Stimulated activated CD4-positive, alpha-beta T cell treated with anti-CD3 and anti-CD28 coated beads, Interleukin-12 subunit alpha, Interleukin-12 subunit beta, amount 100 ng/mL, for 48 hours (primary cell): Measurements from ENCODE around the gene VAMP8.
A peak's percentile ranks its signal among the peaks of the same experiment; 100 is the strongest.
"Not testable (repeated sequence)": the region's sequence is repeated elsewhere in the genome, so short reads cannot be mapped to it uniquely, and the experiment has no call there.

Experiments used
- DNase-seq, 3 donors: peaks; one replicate each; pipeline ENCODE4 v3.0.0-alpha.2; 2020; ENCODE audit warnings: low read depth in 2 of 3, low spot score in 1 of 3

Gene VAMP8

GRCh38 chr2:85547089-85547858 lies 30.1 kb upstream of the VAMP8 start:
- no peak for DNase-seq

GRCh38 chr2:85547859-85548607 lies 29.4 kb upstream of the VAMP8 start:
- DNase-seq = no peak

- DNase-seq = no peak
Measured at GRCh38 chr2:85548608-85548900, 28.8 kb upstream of the VAMP8 start.

- no peak for DNase-seq
Measured at GRCh38 chr2:85549095-85549494, 28.3 kb upstream of the VAMP8 start.

GRCh38 chr2:85549826-85550225 lies 27.6 kb upstream of the VAMP8 start:
- DNase-seq = no peak

GRCh38 chr2:85550486-85550885 lies 26.9 kb upstream of the VAMP8 start:
- no peak for DNase-seq

GRCh38 chr2:85551698-85552678 lies 25.4 kb upstream of the VAMP8 start:
- peak; percentile 71 to 94 (median 80) for DNase-seq

- DNase-seq = no peak
Measured at GRCh38 chr2:85553184-85553583, 24.2 kb upstream of the VAMP8 start.

- no peak for DNase-seq
Measured at GRCh38 chr2:85554980-85555612, 22.3 kb upstream of the VAMP8 start.

- no peak for DNase-seq
Measured at GRCh38 chr2:85557130-85557529, 20.3 kb upstream of the VAMP8 start.

- DNase-seq = no peak
Measured at GRCh38 chr2:85558160-85558559, 19.2 kb upstream of the VAMP8 start.

GRCh38 chr2:85560403-85560726 lies 17.0 kb upstream of the VAMP8 start:
- DNase-seq = not testable (repeated sequence)

- DNase-seq = no peak
Measured at GRCh38 chr2:85560812-85561279, 16.5 kb upstream of the VAMP8 start.

- peak; percentile 89 to 94 (median 93) for DNase-seq
Measured at GRCh38 chr2:85561280-85562212, 15.8 kb upstream of the VAMP8 start, which contains the start of gene GGCX. TSS of gene GGCX (minus strand) at chr2:85561493. CDS start at chr2:85561428, 65 bp downstream.

- DNase-seq = no peak
Measured at GRCh38 chr2:85564144-85564563, 13.2 kb upstream of the VAMP8 start.

GRCh38 chr2:85566265-85566664 lies 11.1 kb upstream of the VAMP8 start:
- DNase-seq = no peak

- no peak for DNase-seq
Measured at GRCh38 chr2:85575739-85576138, 1.6 kb upstream of the VAMP8 start.

GRCh38 chr2:85577063-85577385 lies 362 bp upstream of the VAMP8 start:
- no peak for DNase-seq

- DNase-seq = no peak
Measured at GRCh38 chr2:85578243-85579180, 1.1 kb downstream of the VAMP8 start.
